Stimulated activated CD4-positive, alpha-beta T cell treated with anti-CD3 and anti-CD28 coated beads, Interleukin-15, amount 100 ng/mL, for 1 hour (primary cell): ENCODE results near the gene SMIM35.

Experiments
- DNase-seq, 2 donors: peaks; one replicate each; pipeline ENCODE4 v3.0.0-alpha.2; 2020; ENCODE audit warnings: low read depth in 1 of 2, low spot score in 1 of 2

SMIM35 gene

GRCh38 chr11:118111019-118111743 lies 24.4 kb upstream of the SMIM35 start:
- DNase-seq, result no peak

- no peak for DNase-seq
These were observed 22.5 kb upstream of the SMIM35 start for GRCh38 chr11:118109231-118109630.

- no peak for DNase-seq
These were observed 21.8 kb upstream of the SMIM35 start for GRCh38 chr11:118108513-118108912.

GRCh38 chr11:118106789-118107335 lies 20.1 kb upstream of the SMIM35 start:
- no peak for DNase-seq

- no peak for DNase-seq
These were observed 19.0 kb upstream of the SMIM35 start for GRCh38 chr11:118105657-118106305.

DNA sequence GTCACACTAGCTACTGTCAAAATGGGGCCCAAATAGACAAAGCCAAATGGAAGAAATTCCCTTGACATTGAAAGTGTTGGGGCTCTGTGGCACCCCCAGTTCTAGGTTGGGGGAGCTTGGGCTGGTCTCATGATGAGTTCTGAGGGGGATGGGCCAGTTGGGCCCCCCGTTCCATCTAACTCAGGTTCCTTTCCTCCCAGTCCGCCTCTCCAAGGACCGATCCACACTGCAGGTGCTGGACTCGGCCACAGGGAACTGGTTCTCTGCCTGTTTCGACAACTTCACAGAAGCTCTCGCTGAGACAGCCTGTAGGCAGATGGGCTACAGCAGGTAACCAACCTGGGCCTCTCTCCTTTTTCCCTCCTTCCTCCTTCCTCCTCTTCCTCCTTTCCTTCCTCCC lies 17.7 kb upstream of the SMIM35 start:
- no peak for DNase-seq

- no peak for DNase-seq
These were observed 16.0 kb upstream of the SMIM35 start for GRCh38 chr11:118102721-118103261.

DNA sequence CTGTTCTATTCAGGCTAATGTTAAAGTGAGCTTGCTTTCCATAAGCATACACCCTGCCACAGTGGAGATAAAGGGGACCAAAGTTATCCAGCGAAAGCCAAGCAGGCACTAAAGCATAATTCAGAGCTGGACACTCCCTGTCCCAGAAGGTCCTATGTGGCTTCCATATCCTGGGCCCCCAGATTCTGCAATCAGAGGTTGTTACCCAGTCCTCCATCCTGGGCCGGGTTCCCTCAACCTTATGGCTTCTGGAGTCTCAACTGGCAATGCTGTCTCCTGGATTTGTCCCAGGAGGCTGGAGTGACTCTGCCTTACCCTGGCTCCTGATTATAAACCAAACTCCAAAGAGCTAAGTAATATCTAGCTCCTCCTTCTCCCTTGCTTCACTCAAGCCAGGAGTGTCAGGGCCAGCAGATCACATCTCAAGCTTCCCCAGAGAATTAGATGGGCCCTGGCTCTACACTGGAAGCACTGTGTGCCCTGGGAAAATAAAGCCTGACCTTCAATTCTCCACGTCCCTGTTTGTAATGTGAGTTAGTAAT lies 14.0 kb upstream of the SMIM35 start:
- no peak for DNase-seq

- no peak for DNase-seq
These were observed 13.2 kb upstream of the SMIM35 start for GRCh38 chr11:118099838-118100556.

DNA sequence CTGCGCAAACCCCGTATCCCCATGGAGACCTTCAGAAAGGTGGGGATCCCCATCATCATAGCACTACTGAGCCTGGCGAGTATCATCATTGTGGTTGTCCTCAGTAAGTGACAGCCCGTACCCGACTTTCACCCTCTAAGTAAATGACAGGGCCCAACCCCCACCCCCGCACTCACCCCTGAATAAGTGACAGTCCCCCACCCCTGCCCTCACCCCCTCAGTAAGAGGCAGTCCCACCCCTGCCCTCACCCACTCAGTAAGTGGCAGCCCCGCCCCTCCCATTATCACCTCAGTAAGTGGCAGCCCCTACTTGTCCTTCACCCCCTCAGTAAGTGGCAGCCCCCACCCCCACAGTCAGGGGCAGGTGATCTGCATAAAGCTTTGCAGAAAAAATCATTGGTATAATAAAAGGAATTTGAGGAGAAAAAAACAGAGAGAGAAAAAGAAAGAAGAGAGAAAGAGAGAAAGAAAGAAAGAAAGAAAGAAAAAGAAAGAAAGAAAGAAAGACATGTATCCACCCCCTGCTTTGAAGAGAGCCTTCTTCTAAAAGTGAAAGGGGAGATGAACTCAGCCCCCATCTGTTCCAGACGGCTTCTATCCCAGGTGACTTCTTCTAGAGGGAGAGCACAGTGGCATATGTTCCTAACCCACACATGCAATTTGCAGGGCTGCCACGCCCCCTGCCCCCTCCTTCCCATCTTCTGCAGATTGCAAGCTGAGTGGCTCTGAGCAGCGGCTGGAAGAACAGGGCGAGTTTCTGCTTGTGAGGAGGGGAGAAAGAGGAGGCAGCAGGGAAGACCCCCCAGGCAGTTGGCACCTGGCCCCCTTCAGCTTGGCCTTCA lies 12.5 kb upstream of the SMIM35 start:
- DNase-seq, result no peak

DNA sequence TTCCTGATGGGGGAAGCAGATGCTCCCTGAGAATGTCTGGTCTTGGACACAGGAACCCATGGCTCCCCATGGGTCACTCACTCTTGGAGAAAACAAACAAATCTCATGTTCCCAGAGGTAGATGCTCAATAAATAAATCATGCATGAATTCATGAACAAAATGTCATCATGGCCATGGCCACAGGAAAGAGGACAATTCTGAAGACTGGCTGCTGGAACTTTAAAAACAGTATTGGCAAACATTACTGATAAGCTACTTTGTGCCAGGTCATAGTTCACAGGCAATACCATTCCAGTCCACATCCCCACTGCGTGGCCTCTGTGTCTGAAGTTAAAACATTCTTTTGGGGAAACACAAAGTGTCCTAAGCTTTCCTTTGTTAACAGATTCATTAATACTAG lies 9.2 kb upstream of the SMIM35 start:
- DNase-seq, result no peak

- no peak for DNase-seq
These were observed 8.7 kb upstream of the SMIM35 start for GRCh38 chr11:118095493-118095892.

- no peak for DNase-seq
These were observed 6.3 kb upstream of the SMIM35 start for GRCh38 chr11:118092907-118093571.

GRCh38 chr11:118091690-118092089 lies 4.9 kb upstream of the SMIM35 start:
- no peak for DNase-seq

DNA sequence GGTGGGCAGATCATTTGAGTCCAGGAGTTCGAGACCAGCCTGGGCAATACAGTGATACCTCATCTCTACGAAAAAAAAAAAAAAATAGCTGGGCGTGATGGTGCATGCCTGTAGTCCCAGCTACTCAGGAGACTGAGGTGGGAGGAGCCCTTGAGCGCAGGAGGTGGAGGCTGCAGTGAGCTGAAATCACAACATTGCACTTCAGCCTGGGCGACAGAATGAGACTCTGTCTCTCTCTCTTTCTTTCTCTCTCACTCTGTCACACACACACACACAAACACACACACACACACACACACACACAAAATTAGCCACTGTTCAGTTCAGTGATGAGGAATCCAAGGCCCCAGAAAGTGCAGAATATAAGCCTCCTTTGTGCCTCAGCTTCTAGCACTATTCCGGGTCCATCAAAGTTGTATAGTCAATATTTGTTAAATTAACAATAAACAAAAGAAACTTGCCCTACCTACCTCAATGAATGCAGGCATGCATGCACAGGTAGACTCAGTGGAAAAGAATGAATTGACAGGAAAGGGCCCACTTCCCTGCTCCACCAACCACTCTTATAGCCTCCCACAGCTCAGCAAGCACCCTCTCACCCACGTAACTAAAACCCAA lies 3.9 kb upstream of the SMIM35 start:
- no peak for DNase-seq

DNA sequence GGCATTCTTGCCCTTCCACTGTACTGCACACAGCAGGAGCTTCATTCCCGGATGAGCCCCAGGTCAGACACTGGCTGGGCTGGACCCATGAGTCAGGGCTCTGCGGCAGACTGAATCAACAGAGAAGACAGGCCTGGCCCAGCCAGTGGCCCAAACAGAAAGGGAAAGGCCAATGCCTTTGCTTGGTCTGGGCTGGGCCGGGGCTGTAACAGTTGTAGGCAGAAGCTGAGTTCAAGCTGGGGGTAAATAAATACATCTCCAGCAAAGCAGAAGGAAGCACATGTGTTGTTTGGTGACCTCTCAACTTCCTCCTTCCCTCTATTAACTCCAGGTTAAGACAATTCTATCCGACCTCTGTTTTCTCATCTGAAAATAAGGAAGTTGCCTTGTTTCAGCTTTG lies 1.8 kb upstream of the SMIM35 start:
- DNase-seq, result no peak

DNA sequence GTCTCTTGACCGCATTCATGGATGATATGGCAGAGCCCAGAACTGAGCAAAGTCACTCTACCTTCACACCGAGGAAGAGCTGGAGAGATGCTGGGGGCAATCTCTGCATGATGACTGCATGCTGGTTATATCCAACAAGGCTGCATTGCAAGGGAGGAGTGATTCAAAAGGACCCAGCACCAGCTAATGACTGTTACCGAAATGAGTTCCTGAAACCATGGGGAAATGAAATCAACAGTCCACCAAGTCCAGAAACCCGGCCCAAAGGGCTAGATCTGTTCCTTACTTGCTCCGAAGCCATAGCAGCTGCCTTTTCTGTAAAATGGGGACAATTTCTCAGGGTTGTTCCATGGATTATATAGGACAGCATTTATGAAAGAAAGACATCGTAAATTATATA lies 1.2 kb upstream of the SMIM35 start:
- no peak for DNase-seq

- DNase-seq, result no peak
These were observed 2.1 kb downstream of the SMIM35 start for GRCh38 chr11:118084656-118085055.

- no peak for DNase-seq
These were observed 2.5 kb downstream of the SMIM35 start for GRCh38 chr11:118084247-118084646.
